ENCODE results near the gene ZNRF2. TPM values are rescaled to one million over a fixed set of nuclear protein-coding genes. Genes with fewer than 3 reads are reported as not detected.
A peak's percentile ranks its signal among the peaks of the same experiment; 100 is the strongest.

ZNRF2 gene
- total RNA-seq, 4 donors from 2014 or later, result 31.4 to 42.5 (median 39.2) TPM

DNA sequence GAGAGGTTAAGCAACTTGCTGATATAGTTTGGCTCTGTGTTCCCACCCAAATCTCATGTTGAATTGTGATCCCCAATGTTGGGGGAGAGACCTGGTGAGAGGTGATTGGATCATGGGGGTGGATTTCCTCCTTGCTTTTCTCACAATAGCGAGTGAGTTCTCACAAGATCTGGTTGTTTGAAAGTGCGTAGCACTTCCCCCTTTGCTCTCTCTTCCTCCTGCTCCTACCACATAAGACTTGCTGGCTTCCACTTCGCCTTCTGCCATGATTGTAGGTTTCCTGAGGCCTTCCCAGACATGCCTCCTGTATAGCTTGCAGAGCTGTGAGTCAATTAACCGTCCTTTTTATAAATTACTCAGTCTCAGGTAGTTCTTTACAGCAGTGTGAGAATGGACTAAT lies 13.5 kb upstream of the ZNRF2 start:
- DNase-seq (ENCODE audit: low spot score in 2 of 2), result no peak
- peaks cover 0 to under 1% (median 0%) of the 10 kb centered on the region in 4 donors for H3K4me1 ChIP-seq
- no peaks in the 10 kb centered on the region for H3K27me3 ChIP-seq
- TF ChIP-seq POLR2A (IDR thresholded peaks at IDR 0.05) (no peak), EP300 (IDR thresholded peaks at IDR 0.05) (no peak)
- TF ChIP-seq, protein P1, sequence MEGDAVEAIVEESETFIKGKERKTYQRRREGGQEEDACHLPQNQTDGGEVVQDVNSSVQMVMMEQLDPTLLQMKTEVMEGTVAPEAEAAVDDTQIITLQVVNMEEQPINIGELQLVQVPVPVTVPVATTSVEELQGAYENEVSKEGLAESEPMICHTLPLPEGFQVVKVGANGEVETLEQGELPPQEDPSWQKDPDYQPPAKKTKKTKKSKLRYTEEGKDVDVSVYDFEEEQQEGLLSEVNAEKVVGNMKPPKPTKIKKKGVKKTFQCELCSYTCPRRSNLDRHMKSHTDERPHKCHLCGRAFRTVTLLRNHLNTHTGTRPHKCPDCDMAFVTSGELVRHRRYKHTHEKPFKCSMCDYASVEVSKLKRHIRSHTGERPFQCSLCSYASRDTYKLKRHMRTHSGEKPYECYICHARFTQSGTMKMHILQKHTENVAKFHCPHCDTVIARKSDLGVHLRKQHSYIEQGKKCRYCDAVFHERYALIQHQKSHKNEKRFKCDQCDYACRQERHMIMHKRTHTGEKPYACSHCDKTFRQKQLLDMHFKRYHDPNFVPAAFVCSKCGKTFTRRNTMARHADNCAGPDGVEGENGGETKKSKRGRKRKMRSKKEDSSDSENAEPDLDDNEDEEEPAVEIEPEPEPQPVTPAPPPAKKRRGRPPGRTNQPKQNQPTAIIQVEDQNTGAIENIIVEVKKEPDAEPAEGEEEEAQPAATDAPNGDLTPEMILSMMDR (IDR thresholded peaks at IDR 0.05), result no peak
- H3K9me3 ChIP-seq, result no peaks in the 10 kb centered on the region
- no peak overlapping the region for H3K4me3 ChIP-seq
- H3K27ac ChIP-seq, result no peak overlapping the region
- no peaks in the 10 kb centered on the region for H3K36me3 ChIP-seq
- WGBS, 2 donors, result 79 to 88% methylated on average over 4 of the region's 4 CpGs

DNA sequence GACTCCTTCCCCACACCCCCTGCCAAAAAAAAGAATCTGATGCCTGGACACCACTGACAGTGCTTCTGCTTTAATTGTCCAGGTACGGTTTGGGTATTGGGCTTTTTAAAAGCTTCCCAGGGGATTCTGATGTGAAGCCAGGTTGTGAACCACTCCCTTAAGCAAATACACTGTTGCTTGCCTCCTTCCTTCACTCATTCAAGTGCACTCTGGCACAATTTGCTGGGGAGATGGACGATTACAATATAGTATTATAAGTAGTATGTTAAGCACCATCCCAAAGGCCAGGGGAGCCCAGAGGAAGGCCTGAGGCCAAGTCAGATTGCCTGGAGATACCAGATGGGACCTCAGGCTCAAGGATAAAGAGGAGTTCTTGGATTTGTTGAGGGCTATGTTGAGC lies 12.3 kb upstream of the ZNRF2 start:
- WGBS, 2 donors, result 84 to 85% methylated on average over 2 of the region's 2 CpGs
- Histone ChIP-seq H3K4me3 (no peak overlapping the region), H3K4me1 (peaks cover 0 to 5% (median 0%) of the 10 kb centered on the region in 4 donors), H3K27ac (no peak overlapping the region), H3K9me3 (no peaks in the 10 kb centered on the region), H3K27me3 (no peaks in the 10 kb centered on the region), H3K36me3 (no peaks in the 10 kb centered on the region)
- no peak for TF ChIP-seq POLR2A (IDR thresholded peaks at IDR 0.05)
- no peak for TF ChIP-seq EP300 (IDR thresholded peaks at IDR 0.05)
- TF ChIP-seq, protein P1 (IDR thresholded peaks at IDR 0.05), result no peak
- DNase-seq (ENCODE audit: low spot score in 2 of 2), result no peak

GRCh38 chr7:30273552-30273951 lies 10.8 kb upstream of the ZNRF2 start:
- Histone ChIP-seq H3K4me3 (no peak overlapping the region), H3K27ac (no peak overlapping the region), H3K36me3 (no peaks in the 10 kb centered on the region), H3K9me3 (no peaks in the 10 kb centered on the region), H3K4me1 (peaks cover 0 to 6% (median 0%) of the 10 kb centered on the region in 4 donors), H3K27me3 (no peaks in the 10 kb centered on the region)
- TF ChIP-seq, protein P1 (IDR thresholded peaks at IDR 0.05), result no peak
- TF ChIP-seq EP300 (IDR thresholded peaks at IDR 0.05) (no peak), POLR2A (IDR thresholded peaks at IDR 0.05) (no peak)
- DNase-seq (ENCODE audit: low spot score in 2 of 2), result no peak
- 68 to 83% methylated on average over 2 of the region's 2 CpGs for WGBS, 2 donors

- 86 to 95% methylated on average over 3 of the region's 3 CpGs for WGBS, 2 donors
These were observed 9.8 kb upstream of the ZNRF2 start for GRCh38 chr7:30274641-30275040.

GRCh38 chr7:30276203-30276900 lies 8.0 kb upstream of the ZNRF2 start:
- H3K9me3 ChIP-seq, result no peaks in the 10 kb centered on the region
- no peak overlapping the region for H3K4me3 ChIP-seq
- no peaks in the 10 kb centered on the region for H3K36me3 ChIP-seq
- TF ChIP-seq, protein P1 (IDR thresholded peaks at IDR 0.05), result peak; percentile 40 to 63 (median 56)
- TF ChIP-seq POLR2A (IDR thresholded peaks at IDR 0.05), result no peak
- TF ChIP-seq EP300 (IDR thresholded peaks at IDR 0.05), result no peak
- H3K4me1 ChIP-seq, result peaks cover 0 to 11% (median 0%) of the 10 kb centered on the region in 4 donors
- H3K27me3 ChIP-seq, result no peaks in the 10 kb centered on the region
- DNase-seq (ENCODE audit: low spot score in 2 of 2), result peak in 1 of 2 donors; percentile 50
- no peak overlapping the region for H3K27ac ChIP-seq
- 81 to 88% methylated on average over 9 of the region's 9 CpGs for WGBS, 2 donors

More at GRCh38 chr7:30274641-30275040, 9.8 kb upstream of the ZNRF2 start:
- Histone ChIP-seq H3K4me3 (no peak overlapping the region), H3K36me3 (no peaks in the 10 kb centered on the region), H3K27ac (no peak overlapping the region), H3K27me3 (no peaks in the 10 kb centered on the region), H3K9me3 (no peaks in the 10 kb centered on the region), H3K4me1 (peaks cover 0 to 10% (median 0%) of the 10 kb centered on the region in 4 donors)
- TF ChIP-seq, protein P1 (IDR thresholded peaks at IDR 0.05), result no peak
- DNase-seq (ENCODE audit: low spot score in 2 of 2), result no peak

Data from tibial nerve (tissue), 4 donors.